SK-N-SH (cell line): ENCODE results near the gene ARHGEF40. TPM values are rescaled to one million over a fixed set of nuclear protein-coding genes. Genes with fewer than 3 reads are reported as not detected.

Experiments
- CTCF ChIA-PET: fragments of 300-600, 350-600 bp; formaldehyde crosslinking; extraction: SDS; loops from one replicate; lab custom pipeline; 2021; lab: Yijun Ruan, JAX
- POLR2A ChIA-PET: fragments of 350-600 bp; sonication (Branson Sonifier 250); formaldehyde crosslinking; extraction: SDS; loops from one replicate; lab custom pipeline; 2020; ENCODE audit warnings: antibody characterized with exemption, inconsistent platforms; lab: Yijun Ruan, JAX
- DNase-seq: peaks from one replicate; pipeline ENCODE4 v3.0.0; 2012
- H2AFZ ChIP-seq: fragments of 200-600 bp; sonication (generic); 2 replicates; pipeline ENCODE4 v1.8.1; 2016; ENCODE audit warnings: antibody characterized with exemption, mild to moderate bottlenecking, low read depth
- H3F3A ChIP-seq: fragments of 200-600 bp; sonication (generic); replicated peaks from 2 replicates; pipeline ENCODE3; 2016; ENCODE audit warnings: antibody characterized with exemption, mild to moderate bottlenecking; ENCODE audit not compliant: insufficient read depth
- H3K27ac ChIP-seq, 2 experiments: fragments of 200-500 bp in 1 of 2; fragments of 200-600 bp in 1 of 2; sonication (Bioruptor generic) in 1 of 2; sonication (generic), shearing (Covaris generic) in 1 of 2; 2 replicates each; pipeline versions ENCODE4 v1.5.1 to v1.6.1; 2014 to 2016; ENCODE audit warnings: low read depth in 2 of 2, inconsistent platforms in 1 of 2, low read length in 1 of 2, mild to moderate bottlenecking in 1 of 2, mixed read lengths in 1 of 2
- H3K27me3 ChIP-seq: fragments of 200-600 bp; sonication (generic), shearing (Covaris generic); 2 replicates; pipeline ENCODE4 v1.6.1; 2016; ENCODE audit warnings: mixed run types; ENCODE audit not compliant: insufficient read depth
- H3K36me3 ChIP-seq, 2 experiments: fragments of 200-500 bp in 1 of 2; fragments of 200-600 bp in 1 of 2; sonication (Bioruptor generic) in 1 of 2; sonication (generic) in 1 of 2; replicated peaks in 1 of 2; 2 replicates each; pipeline versions ENCODE3 to v1.5.1; 2014 to 2016; ENCODE audit warnings: low read length in 1 of 2, mild to moderate bottlenecking in 1 of 2; ENCODE audit not compliant: insufficient read depth in 2 of 2, control insufficient read depth in 1 of 2
- H3K4me1 ChIP-seq, 2 experiments: fragments of 200-500 bp in 1 of 2; fragments of 200-600 bp in 1 of 2; sonication (Bioruptor generic) in 1 of 2; sonication (generic), shearing (Covaris generic) in 1 of 2; 2 replicates each; pipeline versions ENCODE4 v1.5.1 to v1.6.1; 2014 to 2016; ENCODE audit warnings: low read depth in 1 of 2, low read length in 1 of 2, mixed run types in 1 of 2; ENCODE audit not compliant: insufficient read depth in 2 of 2, control insufficient read depth in 1 of 2
- H3K4me2 ChIP-seq: fragments of 200-600 bp; sonication (generic), shearing (Covaris generic); 2 replicates; pipeline ENCODE4 v1.6.1; 2017; ENCODE audit warnings: mixed run types
- H3K4me3 ChIP-seq, 2 experiments: fragments of 200-500 bp in 1 of 2; fragments of 200-600 bp in 1 of 2; sonication (Bioruptor generic) in 1 of 2; sonication (generic), shearing (Covaris generic) in 1 of 2; 2 replicates each; pipeline versions ENCODE4 v1.5.1 to v1.8.1; 2014 to 2016; ENCODE audit warnings: low read depth in 2 of 2, inconsistent platforms in 1 of 2, low read length in 1 of 2, mild to moderate bottlenecking in 1 of 2, mixed read lengths in 1 of 2, moderate library complexity in 1 of 2
- H3K79me2 ChIP-seq: fragments of 200-600 bp; sonication (generic); 2 replicates; pipeline ENCODE4 v1.8.1; 2017; ENCODE audit warnings: mild to moderate bottlenecking; ENCODE audit not compliant: insufficient read depth
- H3K9ac ChIP-seq: fragments of 200-600 bp; sonication (generic); 2 replicates; pipeline ENCODE4 v1.6.1; 2017; ENCODE audit warnings: mixed run types
- H3K9me2 ChIP-seq: fragments of 200-600 bp; sonication (generic); 2 replicates; pipeline ENCODE4 v1.6.1; 2017; ENCODE audit warnings: mixed run types
- H3K9me3 ChIP-seq: fragments of 200-600 bp; sonication (generic); 2 replicates; pipeline ENCODE4 v1.6.1; 2017; ENCODE audit warnings: mixed run types, mild to moderate bottlenecking, moderate library complexity
- H4K20me1 ChIP-seq: fragments of 200-600 bp; sonication (generic); 2 replicates; pipeline ENCODE4 v1.6.1; 2017; ENCODE audit warnings: mild to moderate bottlenecking, mixed run types; ENCODE audit not compliant: insufficient read depth
- CTCF ChIP-seq: fragments of 200-600 bp; sonication (generic); IDR thresholded peaks from 2 replicates; pipeline ENCODE4 v1.6.1; 2017; ENCODE audit warnings: antibody characterized with exemption, mild to moderate bottlenecking, moderate library complexity
- ELF1 ChIP-seq: IDR thresholded peaks from 2 replicates; pipeline ENCODE4 v1.4.0; 2012
- EP300 ChIP-seq, 2 experiments: IDR thresholded peaks; 2 replicates each; pipeline versions ENCODE4 v1.4.0 to v1.6.1; 2012; ENCODE audit warnings: borderline replicate concordance in 1 of 2, low read depth in 1 of 2, low read length in 1 of 2
- EZH2phosphoT487 ChIP-seq: fragments of 200-600 bp; sonication (generic); IDR thresholded peaks from 2 replicates; pipeline ENCODE4 v1.6.1; 2017; ENCODE audit warnings: low read depth, mixed run types, mild to moderate bottlenecking, antibody characterized with exemption, moderate library complexity, borderline replicate concordance
- FOSL2 ChIP-seq: IDR thresholded peaks from 2 replicates; pipeline ENCODE4 v1.4.0; 2012; ENCODE audit warnings: low read depth, mild to moderate bottlenecking, moderate library complexity, borderline replicate concordance
- FOXJ3 ChIP-seq: sonication (generic); formaldehyde crosslinking; IDR thresholded peaks from 2 replicates; pipeline ENCODE4 v1.5.1; 2020; ENCODE audit warnings: mild to moderate bottlenecking, missing genetic modification reagents
- GABPA ChIP-seq: IDR thresholded peaks from 2 replicates; pipeline ENCODE4 v1.4.0; 2012; ENCODE audit warnings: low read depth, mild to moderate bottlenecking
- MEF2A ChIP-seq: IDR thresholded peaks from 2 replicates; pipeline ENCODE4 v1.4.0; 2012; ENCODE audit warnings: low read depth, borderline replicate concordance
- MXI1 ChIP-seq: IDR thresholded peaks from 2 replicates; pipeline ENCODE4 v1.6.1; 2012; ENCODE audit warnings: mild to moderate bottlenecking, low read depth, low read length, improper control_type of control experiment
- NFIC ChIP-seq: IDR thresholded peaks from 2 replicates; pipeline ENCODE4 v1.4.0; 2012; ENCODE audit warnings: borderline replicate concordance
- POLR2AphosphoS5 ChIP-seq: IDR thresholded peaks from 2 replicates; pipeline ENCODE4 v1.6.1; 2012; ENCODE audit warnings: low read depth, low read length
- RXRA ChIP-seq: IDR thresholded peaks from 2 replicates; pipeline ENCODE4 v1.4.0; 2012; ENCODE audit warnings: low read depth, mild to moderate bottlenecking, borderline replicate concordance
- SIN3A ChIP-seq: IDR thresholded peaks from 2 replicates; pipeline ENCODE4 v1.6.1; 2012; ENCODE audit warnings: low read depth, mild to moderate bottlenecking, low read length, moderate library complexity, borderline replicate concordance
- SMC3 ChIP-seq: IDR thresholded peaks from 2 replicates; pipeline ENCODE4 v1.6.1; 2012; ENCODE audit warnings: low read depth, low read length, improper control_type of control experiment
- TAF1 ChIP-seq: IDR thresholded peaks from 2 replicates; pipeline ENCODE4 v1.6.1; 2012; ENCODE audit warnings: low read depth, mild to moderate bottlenecking, low read length, moderate library complexity, borderline replicate concordance
- TCF12 ChIP-seq: IDR thresholded peaks from 2 replicates; pipeline ENCODE4 v1.4.0; 2012
- TEAD4 ChIP-seq: IDR thresholded peaks from 2 replicates; pipeline ENCODE4 v1.4.0; 2012; ENCODE audit warnings: mild to moderate bottlenecking, borderline replicate concordance; ENCODE audit not compliant: insufficient read depth
- USF1 ChIP-seq: IDR thresholded peaks from 2 replicates; pipeline ENCODE4 v1.4.0; 2012; ENCODE audit warnings: low read depth, borderline replicate concordance
- USF2 ChIP-seq: fragments of 150-350 bp; IDR thresholded peaks from 2 replicates; pipeline ENCODE4 v1.6.1; 2017; ENCODE audit warnings: antibody characterized with exemption, low read length, low read depth, borderline replicate concordance
- ZBTB33 ChIP-seq: IDR thresholded peaks from 2 replicates; pipeline ENCODE4 v1.4.0; 2012; ENCODE audit warnings: low read depth, borderline replicate concordance
- WGBS: methylation state at CpG from one replicate; pipeline ENCODE4 v1.1.6; 2017; ENCODE audit warnings: low lambda C conversion rate; 5-methylcytosine and 5-hydroxymethylcytosine counted together
- polyA plus RNA-seq, 3 experiments: library from polyadenylated mRNA; depleted of rRNA; stranded (reverse); fragments of >200 nt; gene quantifications; 2 replicates each; pipeline ENCODE4 v1.2.3, GENCODE V29; 2012

ARHGEF40 gene
- polyA plus RNA-seq, 1 of the 3 experiments (the other 2 are of a cell fraction) = 58.8 TPM

- POLR2A ChIA-PET = no interaction called here
- CTCF ChIA-PET = interaction anchor here (1.8 to 2.1 kb wide), 2 partner anchors 38 to 40 kb away, joined by 7 read pairs; no protein-coding TSS in a partner anchor
- Histone ChIP-seq H3K4me1 (no peaks in the 10 kb centered on the region), H3K27me3 (no peaks in the 10 kb centered on the region), H3F3A (peaks cover under 1% of the 10 kb centered on the region), H4K20me1 (no peaks in the 10 kb centered on the region), H3K79me2 (no peaks in the 10 kb centered on the region), H3K36me3 (no peaks in the 10 kb centered on the region), H3K9me2 (no peaks in the 10 kb centered on the region), H3K9me3 (no peaks in the 10 kb centered on the region), H3K9ac (no peak overlapping the region), H3K27ac (no peak overlapping the region), H2AFZ (no peak overlapping the region), H3K4me3 (no peak overlapping the region), H3K4me2 (no peak overlapping the region)
- 86% methylated on average over 4 of the region's 4 CpGs for WGBS
- TF ChIP-seq TCF12 (no peak), MXI1 (no peak), RXRA (no peak), SIN3A (no peak), ZBTB33 (no peak), CTCF (no peak), FOSL2 (no peak), MEF2A (no peak), POLR2AphosphoS5 (no peak), EP300 (IDR thresholded peaks at IDR 0.05; ENCODE audit: borderline replicate concordance in 1 of 2, low read depth in 1 of 2, low read length in 1 of 2) (no peak), USF2 (no peak), GABPA (no peak)
- DNase-seq = no peak
These were observed 15.3 kb upstream of the ARHGEF40 start for GRCh38 chr14:21054768-21055145.

- POLR2A ChIA-PET = no interaction called here
- Histone ChIP-seq H3K27me3 (no peaks in the 10 kb centered on the region), H3K9ac (no peak overlapping the region), H3K4me2 (no peak overlapping the region), H3F3A (no peaks in the 10 kb centered on the region), H4K20me1 (no peaks in the 10 kb centered on the region), H3K9me3 (no peaks in the 10 kb centered on the region), H3K27ac (no peak overlapping the region), H3K4me1 (no peaks in the 10 kb centered on the region), H3K79me2 (no peaks in the 10 kb centered on the region), H3K9me2 (no peaks in the 10 kb centered on the region), H3K4me3 (no peak overlapping the region), H3K36me3 (no peaks in the 10 kb centered on the region), H2AFZ (no peak overlapping the region)
- CTCF ChIA-PET = interaction anchor here (1.9 to 2.1 kb wide), 2 partner anchors 15 to 41 kb away, joined by 4 to 8 read pairs; no protein-coding TSS in a partner anchor
- WGBS = 70% methylated on average over 5 of the region's 5 CpGs
- DNase-seq = no peak
- no peak for TF ChIP-seq NFIC
- no peak for TF ChIP-seq TEAD4
- no peak for TF ChIP-seq POLR2AphosphoS5
- no peak for TF ChIP-seq ZBTB33
- no peak for TF ChIP-seq MXI1
- no peak for TF ChIP-seq FOXJ3 (CRISPR knock-in tag)
- no peak for TF ChIP-seq MEF2A
- TF ChIP-seq TCF12 = no peak
- TF ChIP-seq USF1 = no peak
- no peak for TF ChIP-seq TAF1
- TF ChIP-seq EZH2phosphoT487 = no peak
- TF ChIP-seq SMC3 = no peak
- TF ChIP-seq ELF1 = no peak
These were observed 14.5 kb upstream of the ARHGEF40 start for GRCh38 chr14:21055432-21056117.
